IgD-negative memory B cell (primary cell): ENCODE data around the gene SCNN1G. TPM values are rescaled to one million over a fixed set of nuclear protein-coding genes. Genes with fewer than 3 reads are reported as not detected.
"Not testable (repeated sequence)": the region's sequence is repeated elsewhere in the genome, so short reads cannot be mapped to it uniquely, and the experiment has no call there.

ENCODE experiments used
- H3K27ac Mint-ChIP-seq, 3 donors: one replicate each; pipeline ENCODE4 v1.8.0; 2020 to 2022; ENCODE audit warnings: mild to moderate bottlenecking in 3 of 3, mixed read lengths in 3 of 3, moderate library complexity in 1 of 3
- H3K27me3 Mint-ChIP-seq: one replicate; pipeline ENCODE4 v1.8.0; 2021; ENCODE audit warnings: mixed read lengths
- H3K36me3 Mint-ChIP-seq: one replicate; pipeline ENCODE4 v1.8.0; 2020; ENCODE audit warnings: mild to moderate bottlenecking, mixed read lengths
- H3K4me1 Mint-ChIP-seq, 3 donors: one replicate each; pipeline ENCODE4 v1.8.0; 2020 to 2022; ENCODE audit warnings: mixed read lengths in 3 of 3, mild to moderate bottlenecking in 1 of 3
- H3K4me3 Mint-ChIP-seq, 4 donors: one replicate each; pipeline ENCODE4 v1.8.0; 2020 to 2022; ENCODE audit warnings: mild to moderate bottlenecking in 4 of 4, mixed read lengths in 4 of 4, moderate library complexity in 3 of 4
- H3K9me3 Mint-ChIP-seq, 3 donors: one replicate each; pipeline ENCODE4 v1.8.0; 2020 to 2021; ENCODE audit warnings: mixed read lengths in 3 of 3, mild to moderate bottlenecking in 1 of 3
- polyA plus RNA-seq: library from polyadenylated mRNA; unstranded; fragments of 300-500 nt; fragmentation: Illumina TruSeq; gene quantifications from one replicate; pipeline ENCODE4 v1.2.3, GENCODE V29; 2021

Gene SCNN1G, protein sequence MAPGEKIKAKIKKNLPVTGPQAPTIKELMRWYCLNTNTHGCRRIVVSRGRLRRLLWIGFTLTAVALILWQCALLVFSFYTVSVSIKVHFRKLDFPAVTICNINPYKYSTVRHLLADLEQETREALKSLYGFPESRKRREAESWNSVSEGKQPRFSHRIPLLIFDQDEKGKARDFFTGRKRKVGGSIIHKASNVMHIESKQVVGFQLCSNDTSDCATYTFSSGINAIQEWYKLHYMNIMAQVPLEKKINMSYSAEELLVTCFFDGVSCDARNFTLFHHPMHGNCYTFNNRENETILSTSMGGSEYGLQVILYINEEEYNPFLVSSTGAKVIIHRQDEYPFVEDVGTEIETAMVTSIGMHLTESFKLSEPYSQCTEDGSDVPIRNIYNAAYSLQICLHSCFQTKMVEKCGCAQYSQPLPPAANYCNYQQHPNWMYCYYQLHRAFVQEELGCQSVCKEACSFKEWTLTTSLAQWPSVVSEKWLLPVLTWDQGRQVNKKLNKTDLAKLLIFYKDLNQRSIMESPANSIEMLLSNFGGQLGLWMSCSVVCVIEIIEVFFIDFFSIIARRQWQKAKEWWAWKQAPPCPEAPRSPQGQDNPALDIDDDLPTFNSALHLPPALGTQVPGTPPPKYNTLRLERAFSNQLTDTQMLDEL
- polyA plus RNA-seq, result not detected

DNA sequence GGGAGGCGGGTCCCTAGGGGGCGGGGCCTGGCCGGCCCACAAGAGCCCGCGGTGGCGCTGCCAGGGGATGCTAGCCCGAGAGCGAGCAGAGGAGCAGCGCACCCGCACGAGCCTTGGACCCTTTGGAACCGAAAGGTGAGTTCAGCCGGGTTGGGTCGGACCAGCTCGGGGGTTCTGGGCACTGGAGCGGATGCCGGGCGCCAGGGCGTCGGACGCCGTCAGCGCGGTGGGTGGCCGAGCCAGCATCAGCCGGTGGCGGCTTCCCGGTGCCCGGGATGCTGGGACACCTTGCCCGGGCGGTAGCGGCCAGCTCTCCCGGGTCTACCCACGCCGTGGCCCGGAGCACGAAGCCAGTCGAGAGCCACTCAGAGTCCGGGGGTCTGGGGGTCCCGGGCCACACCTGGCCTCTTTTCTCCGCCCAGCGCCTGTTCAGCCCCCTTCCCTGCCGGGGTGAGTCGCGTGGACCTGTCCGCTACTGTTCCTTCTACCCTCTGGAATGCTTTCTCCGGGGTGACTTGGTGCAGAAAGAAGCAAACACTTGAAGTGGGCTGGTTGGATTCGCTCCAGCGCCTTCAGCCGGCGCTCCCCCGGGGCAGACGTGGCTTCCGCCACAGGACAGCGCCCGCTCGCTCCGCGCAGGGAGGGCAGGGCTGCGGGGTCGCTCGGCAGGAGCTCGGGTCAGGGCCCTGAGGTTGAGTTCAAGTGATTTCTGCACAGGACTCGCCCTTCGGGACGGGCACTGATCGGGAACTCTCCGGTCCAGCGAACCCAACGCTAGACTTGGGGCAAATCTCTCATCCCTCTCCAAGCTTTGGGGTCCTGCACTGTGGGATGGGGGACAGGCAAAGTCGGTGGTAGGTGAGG, at the start of gene SCNN1G:
Gene SCNN1G (plus strand): TSS at position 67 of the 864 bp plus-strand sequence. CDS start 3,527 bp downstream, outside the sequence.
- peak within 1 kb of the TSS in 3 of 4 donors; percentile 60 to 87 (median 83) for H3K4me3 Mint-ChIP-seq
- H3K36me3 Mint-ChIP-seq, result no peaks in the 10 kb centered on the region
- H3K4me1 Mint-ChIP-seq, result peaks cover 6 to 15% (median 7%) of the 10 kb centered on the region in 3 donors
- H3K27me3 Mint-ChIP-seq, result peaks cover 33% of the 10 kb centered on the region
- no peaks in the 10 kb centered on the region for H3K9me3 Mint-ChIP-seq
- H3K27ac Mint-ChIP-seq, result peak within 1 kb of the TSS in 2 of 3 donors; percentile 10 to 18

DNA sequence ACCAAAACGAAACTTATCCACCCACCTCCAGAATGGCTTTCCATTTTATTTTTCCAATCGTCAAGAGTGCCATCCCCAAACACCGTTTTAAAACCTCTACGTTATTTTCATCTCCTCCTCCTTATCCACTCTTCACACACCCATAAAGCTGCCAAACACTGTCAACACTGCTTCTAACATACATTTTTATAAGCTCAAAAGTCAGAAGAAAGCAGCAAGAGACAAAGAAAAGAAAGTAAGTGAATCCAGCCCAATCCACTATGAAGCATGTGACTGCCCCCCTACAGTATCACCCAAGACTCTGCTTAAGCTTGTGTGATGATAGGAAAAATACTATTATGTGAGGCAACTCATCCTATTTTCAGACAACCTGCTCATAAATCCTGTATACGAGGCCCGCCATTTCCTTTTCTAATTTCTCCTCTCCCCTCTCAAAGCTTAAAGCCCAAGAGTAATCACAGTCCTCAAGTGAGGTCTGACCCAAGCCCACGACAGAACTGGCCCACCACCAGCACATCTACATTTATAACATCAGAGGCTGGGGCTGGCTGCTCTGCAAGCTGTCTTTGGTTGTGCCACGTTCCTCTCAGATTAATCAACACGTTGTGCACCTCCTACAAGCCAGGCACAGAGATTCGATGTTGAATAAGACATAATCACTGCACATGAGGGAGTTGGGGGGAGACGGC, 49.6 kb upstream of the SCNN1G start:
- Mint-ChIP-seq H3K4me3 (no peak overlapping the region), H3K36me3 (peaks cover 3% of the 10 kb centered on the region), H3K27ac (no peak overlapping the region), H3K9me3 (peaks cover 5 to 8% (median 6%) of the 10 kb centered on the region in 3 donors), H3K27me3 (no peaks in the 10 kb centered on the region), H3K4me1 (peaks cover 1 to 3% (median 2%) of the 10 kb centered on the region in 3 donors)

DNA sequence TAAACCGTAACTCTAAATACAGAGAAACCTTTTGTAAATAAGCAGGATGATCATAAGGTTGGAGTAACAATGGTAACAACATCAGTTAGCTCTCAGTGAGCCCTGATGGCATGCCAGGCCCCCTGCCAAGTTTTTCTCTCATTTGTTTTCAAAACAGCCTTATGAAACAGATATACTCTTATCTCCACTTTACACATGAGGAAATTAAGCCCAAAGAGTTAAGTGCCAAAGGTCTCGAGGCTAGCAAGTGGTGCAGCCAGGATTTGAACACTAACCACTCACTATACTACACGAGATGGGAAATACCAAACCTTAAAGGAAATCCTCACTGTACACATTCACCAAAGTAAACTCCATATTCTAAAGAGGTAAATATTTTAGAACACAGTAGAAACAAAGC, 48.3 kb upstream of the SCNN1G start:
- peaks cover 7 to 11% (median 8%) of the 10 kb centered on the region in 3 donors for H3K9me3 Mint-ChIP-seq
- peaks cover 7% of the 10 kb centered on the region for H3K36me3 Mint-ChIP-seq
- no peaks in the 10 kb centered on the region for H3K27me3 Mint-ChIP-seq
- H3K4me1 Mint-ChIP-seq, result peaks cover 0 to 3% (median 2%) of the 10 kb centered on the region in 3 donors
- no peak overlapping the region for H3K27ac Mint-ChIP-seq
- no peak overlapping the region for H3K4me3 Mint-ChIP-seq

DNA sequence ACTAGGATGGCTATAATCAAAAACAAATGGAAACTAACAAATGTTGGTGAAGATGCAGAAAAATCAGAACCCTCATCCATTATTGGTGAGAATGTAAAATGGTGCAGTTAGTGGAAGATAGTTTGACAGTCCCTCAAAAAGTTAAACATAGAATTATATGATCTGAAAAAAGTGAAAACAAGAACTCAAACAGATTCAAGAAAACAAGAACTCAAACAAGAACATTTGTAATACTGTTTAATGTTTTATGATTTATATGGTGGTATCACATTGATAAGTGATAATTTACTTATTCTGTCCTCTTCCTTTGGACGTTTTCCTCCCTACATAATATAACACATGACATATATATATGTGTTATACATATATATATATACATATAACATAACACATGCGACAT, 45.3 kb upstream of the SCNN1G start:
- Mint-ChIP-seq H3K36me3 (peaks cover 7% of the 10 kb centered on the region), H3K9me3 (peaks cover 7 to 11% (median 8%) of the 10 kb centered on the region in 3 donors), H3K4me3 (no peak overlapping the region), H3K27me3 (no peaks in the 10 kb centered on the region), H3K4me1 (peaks cover 0 to 3% (median 0%) of the 10 kb centered on the region in 3 donors), H3K27ac (no peak overlapping the region)

DNA sequence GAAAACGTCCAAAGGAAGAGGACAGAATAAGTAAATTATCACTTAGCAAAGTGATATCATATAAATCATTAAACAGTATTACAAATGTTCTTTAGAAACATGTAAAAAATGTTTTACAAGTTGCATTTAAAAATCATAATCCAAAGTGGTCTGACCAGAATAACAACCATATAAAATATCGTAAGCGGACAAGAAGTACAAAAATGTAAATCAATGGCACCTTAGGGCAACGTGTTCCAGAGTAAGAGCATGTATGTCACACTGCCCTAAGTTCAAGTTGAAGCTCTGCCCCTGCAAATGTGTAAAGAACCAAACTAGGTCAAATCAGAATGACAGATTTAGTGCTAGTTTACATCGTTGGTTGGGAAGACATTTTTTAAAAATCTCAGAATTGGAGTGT, 44.7 kb upstream of the SCNN1G start:
- Mint-ChIP-seq H3K4me1 (peaks cover 0 to 3% (median 0%) of the 10 kb centered on the region in 3 donors), H3K4me3 (peak overlapping the region in 1 of 4 donors; percentile 39), H3K36me3 (peaks cover 7% of the 10 kb centered on the region), H3K27me3 (no peaks in the 10 kb centered on the region), H3K27ac (no peak overlapping the region), H3K9me3 (peaks cover 7 to 11% (median 8%) of the 10 kb centered on the region in 3 donors)

DNA sequence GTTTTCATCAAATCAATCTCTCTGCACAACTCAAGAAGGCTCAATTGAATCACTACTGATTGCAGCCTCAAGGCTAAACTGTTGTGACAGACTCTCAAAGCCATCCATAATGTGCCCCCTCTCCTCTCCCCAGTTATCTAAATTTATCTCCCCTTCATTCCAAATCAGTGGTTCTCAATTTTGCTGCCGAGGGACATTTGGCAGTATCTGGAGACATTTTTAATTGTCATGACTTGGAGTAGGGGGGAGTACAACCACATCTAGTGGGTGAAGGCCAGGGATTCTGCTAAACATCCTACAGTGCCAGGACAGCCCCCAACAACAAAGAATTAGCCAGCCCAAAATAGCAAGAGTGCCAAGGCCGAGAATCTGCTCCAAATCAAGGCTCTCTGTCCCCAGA, 42.4 kb upstream of the SCNN1G start:
- peaks cover 7% of the 10 kb centered on the region for H3K36me3 Mint-ChIP-seq

DNA sequence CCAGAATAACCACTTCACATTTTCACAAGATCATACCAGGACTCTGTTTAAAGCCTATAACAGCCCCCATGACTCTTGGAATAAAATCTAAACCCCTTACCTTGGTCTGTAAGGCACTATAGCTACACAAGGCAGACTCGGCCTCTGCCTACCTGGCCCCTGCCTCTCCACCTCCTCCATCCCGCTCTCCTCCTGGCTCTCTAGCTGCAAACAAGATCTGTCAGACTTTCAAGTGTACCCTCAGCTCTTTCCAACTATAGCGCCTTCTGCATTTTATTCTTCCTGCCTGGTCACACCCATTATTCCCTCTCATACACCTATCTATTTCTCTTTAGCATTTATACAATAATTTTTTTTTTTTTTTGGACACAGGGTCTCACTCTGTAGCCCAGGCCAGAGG, 41.5 kb upstream of the SCNN1G start:
- Mint-ChIP-seq H3K27me3 (no peaks in the 10 kb centered on the region), H3K4me3 (no peak overlapping the region), H3K36me3 (peaks cover 5% of the 10 kb centered on the region), H3K27ac (no peak overlapping the region), H3K9me3 (peaks cover 3 to 11% (median 3%) of the 10 kb centered on the region in 3 donors), H3K4me1 (no peaks in the 10 kb centered on the region)

More for the DNA sequence above, 42.4 kb upstream of the SCNN1G start:
- H3K27ac Mint-ChIP-seq, result no peak overlapping the region
- no peaks in the 10 kb centered on the region for H3K4me1 Mint-ChIP-seq
- H3K27me3 Mint-ChIP-seq, result no peaks in the 10 kb centered on the region
- peaks cover 7 to 11% (median 8%) of the 10 kb centered on the region in 3 donors for H3K9me3 Mint-ChIP-seq
- no peak overlapping the region for H3K4me3 Mint-ChIP-seq

DNA sequence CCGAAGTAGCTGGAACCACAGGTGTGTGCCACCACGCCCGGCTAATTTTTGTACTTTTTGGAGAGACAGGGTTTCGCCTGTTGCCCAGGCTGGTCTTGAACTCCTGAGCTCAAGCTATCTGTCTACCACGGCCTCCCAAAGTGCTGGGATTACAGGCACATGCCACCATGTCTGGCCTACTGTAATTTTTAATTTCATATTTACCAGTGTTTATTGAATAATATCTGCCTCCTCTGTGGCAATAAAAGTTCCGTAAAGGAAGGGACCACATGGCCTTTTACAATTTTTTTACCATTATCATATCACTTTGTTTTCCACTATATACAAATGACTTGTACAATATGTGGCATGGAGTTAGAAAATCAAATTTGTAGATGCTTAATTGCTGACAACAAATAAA, 41.0 kb upstream of the SCNN1G start:
- no peaks in the 10 kb centered on the region for H3K4me1 Mint-ChIP-seq
- H3K27me3 Mint-ChIP-seq, result no peaks in the 10 kb centered on the region
- H3K36me3 Mint-ChIP-seq, result peaks cover 3% of the 10 kb centered on the region
- peaks cover 1 to 11% (median 3%) of the 10 kb centered on the region in 3 donors for H3K9me3 Mint-ChIP-seq
- H3K4me3 Mint-ChIP-seq, result no peak overlapping the region
- no peak overlapping the region for H3K27ac Mint-ChIP-seq

DNA sequence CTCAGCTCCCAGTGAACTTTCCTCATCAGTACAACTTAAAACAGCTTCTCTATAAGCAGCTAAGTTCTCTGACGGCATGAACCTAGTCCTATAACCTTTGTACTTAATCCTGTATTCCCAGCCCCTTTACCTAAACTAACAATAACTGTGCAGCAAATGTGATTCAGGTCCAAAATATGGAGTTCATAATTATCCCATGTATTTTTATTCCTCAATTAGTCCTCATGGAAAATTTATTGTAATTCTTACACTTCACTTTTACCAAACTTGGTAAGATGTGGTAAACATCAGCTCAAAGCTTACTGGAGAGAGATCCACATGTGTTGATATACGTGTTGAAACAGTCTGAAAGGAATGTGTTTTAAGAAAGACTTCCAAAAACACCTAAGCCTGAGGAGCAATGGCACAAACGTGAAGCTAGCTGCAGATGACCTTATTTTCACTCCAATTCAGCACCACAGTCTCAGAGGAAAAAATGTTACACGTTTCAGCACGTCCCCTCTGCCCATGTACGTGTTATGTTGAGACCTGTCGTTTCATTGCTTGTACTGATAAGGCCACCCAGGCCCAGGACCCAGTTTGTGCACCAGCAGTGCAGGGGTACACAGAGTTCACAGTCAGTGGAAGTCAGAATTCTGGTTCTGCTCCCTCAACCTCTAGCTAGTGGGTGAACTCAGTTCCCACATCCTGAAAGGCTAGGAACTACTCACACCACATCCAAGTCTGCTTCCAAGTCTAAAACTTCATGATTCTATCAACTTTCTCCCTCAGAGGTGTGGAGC, 40.4 kb upstream of the SCNN1G start:
- H3K27ac Mint-ChIP-seq, result no peak overlapping the region
- peaks cover 3% of the 10 kb centered on the region for H3K36me3 Mint-ChIP-seq
- H3K4me1 Mint-ChIP-seq, result no peaks in the 10 kb centered on the region
- H3K4me3 Mint-ChIP-seq, result no peak overlapping the region
- H3K9me3 Mint-ChIP-seq, result peaks cover 1 to 11% (median 3%) of the 10 kb centered on the region in 3 donors
- H3K27me3 Mint-ChIP-seq, result no peaks in the 10 kb centered on the region

DNA sequence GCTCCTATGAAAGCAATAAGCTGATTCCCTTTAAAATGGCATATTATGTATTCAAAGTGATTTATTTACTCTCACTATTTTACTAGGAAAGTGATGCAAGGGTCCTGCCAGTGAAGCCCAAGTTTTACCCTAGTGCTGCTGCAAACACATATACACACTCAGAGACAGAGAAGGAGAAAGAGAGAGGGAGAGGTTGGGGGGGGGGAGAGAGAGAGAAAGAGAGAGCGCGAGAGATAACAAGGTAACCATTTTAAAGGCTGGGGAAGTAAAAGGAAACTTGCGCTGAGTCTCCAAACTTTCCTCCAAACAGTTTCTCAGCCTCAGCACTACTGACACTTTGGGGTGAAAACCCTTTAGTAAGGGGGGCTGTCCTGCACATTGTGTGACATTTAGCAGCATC, 39.2 kb upstream of the SCNN1G start:
- Mint-ChIP-seq H3K4me3 (no peak overlapping the region), H3K27ac (no peak overlapping the region), H3K36me3 (peaks cover 3% of the 10 kb centered on the region), H3K9me3 (peaks cover 0 to 3% (median 0%) of the 10 kb centered on the region in 3 donors), H3K27me3 (no peaks in the 10 kb centered on the region), H3K4me1 (peaks cover 0 to 4% (median 0%) of the 10 kb centered on the region in 3 donors)

DNA sequence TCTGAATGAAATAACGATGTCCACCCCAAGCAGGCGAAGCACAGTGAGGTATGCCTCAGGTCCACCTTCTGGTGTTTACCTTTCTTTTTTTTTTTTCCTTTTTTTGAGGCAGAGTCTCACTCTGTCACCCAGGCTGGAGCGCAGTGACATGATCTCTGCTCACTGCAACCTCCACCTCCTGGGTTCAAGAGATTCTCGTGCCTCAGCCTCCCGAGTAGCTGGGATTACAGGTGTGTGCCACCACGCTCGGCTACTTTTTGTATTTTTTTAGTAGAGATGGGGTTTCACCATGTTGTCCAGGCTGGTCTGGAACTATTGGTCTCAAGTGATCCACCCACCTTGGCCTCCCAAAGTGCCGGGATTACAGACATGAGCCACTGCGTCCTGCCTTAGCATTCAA, 38.2 kb upstream of the SCNN1G start:
- H3K27me3 Mint-ChIP-seq, H3K27ac Mint-ChIP-seq, H3K9me3 Mint-ChIP-seq, H3K4me1 Mint-ChIP-seq, H3K36me3 Mint-ChIP-seq: not testable (repeated sequence)
- peak overlapping the region in 1 of 4 donors; percentile 25 for H3K4me3 Mint-ChIP-seq

DNA sequence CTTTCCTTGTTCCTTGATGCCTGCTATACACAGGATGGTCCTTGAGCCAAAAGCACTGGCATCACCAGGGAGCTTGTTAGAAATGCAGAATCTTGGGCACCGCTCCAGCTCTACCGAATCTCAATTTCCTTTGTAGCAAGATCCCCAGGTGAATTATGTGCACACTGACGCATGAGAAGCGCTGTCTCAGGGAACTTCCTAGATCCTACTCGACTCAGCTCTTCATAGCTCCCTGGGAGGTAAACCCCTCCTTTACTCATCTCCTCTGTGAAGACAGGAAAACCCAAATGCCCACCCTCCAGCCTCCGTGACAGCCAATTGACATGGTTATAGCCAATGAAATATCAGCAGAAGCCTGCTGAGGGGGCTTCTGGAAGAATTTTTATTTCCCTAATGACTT, 37.4 kb upstream of the SCNN1G start:
- Mint-ChIP-seq H3K27ac (no peak overlapping the region), H3K36me3 (no peaks in the 10 kb centered on the region), H3K27me3 (no peaks in the 10 kb centered on the region), H3K4me1 (peaks cover 0 to 7% (median 4%) of the 10 kb centered on the region in 3 donors), H3K9me3 (no peaks in the 10 kb centered on the region), H3K4me3 (peak overlapping the region in 1 of 4 donors; percentile 11)

DNA sequence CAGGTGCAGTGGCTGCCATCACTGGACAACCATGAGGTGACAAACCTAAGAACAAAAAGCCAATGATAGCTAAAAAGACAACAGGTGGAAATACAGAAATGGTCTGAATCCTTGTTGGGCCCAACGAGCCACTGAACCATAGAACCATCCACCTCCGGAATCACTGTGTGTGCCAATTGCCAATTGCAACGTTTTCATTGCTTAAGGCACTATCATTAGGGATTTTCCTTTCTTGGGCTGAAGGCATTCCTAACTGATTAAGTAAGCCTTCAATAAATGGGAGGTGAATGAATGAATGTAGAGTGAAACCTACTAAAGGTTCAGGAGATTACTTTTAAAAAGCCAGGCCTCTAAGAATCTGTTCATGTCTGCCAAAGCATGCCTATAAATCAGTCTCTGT, 36.9 kb upstream of the SCNN1G start:
- Mint-ChIP-seq H3K4me3 (peak overlapping the region in 1 of 4 donors; percentile 11), H3K9me3 (no peaks in the 10 kb centered on the region), H3K27me3 (no peaks in the 10 kb centered on the region), H3K4me1 (peaks cover 0 to 7% (median 5%) of the 10 kb centered on the region in 3 donors), H3K36me3 (no peaks in the 10 kb centered on the region), H3K27ac (no peak overlapping the region)
